ENCODE data around the gene TCEAL2. TPM values are rescaled to one million over a fixed set of nuclear protein-coding genes. Genes with fewer than 3 reads are reported as not detected.
A peak's percentile ranks its signal among the peaks of the same experiment; 100 is the strongest.
"Not testable (repeated sequence)": the region's sequence is repeated elsewhere in the genome, so short reads cannot be mapped to it uniquely, and the experiment has no call there.

The TCEAL2 gene
- total RNA-seq, result not detected in 2 replicates
- not detected for polyA plus RNA-seq (2012)

- DNase-seq (ENCODE audit: low read depth), result not testable (repeated sequence)
Measured at GRCh38 chrX:102125436-102125835, at the start of gene TCEAL2. Gene TCEAL2, plus strand, starts transcription at chrX:102125679. Its CDS starts 1,152 bp downstream, at chrX:102126831.

GRCh38 chrX:102077426-102077825, 48.1 kb upstream of the TCEAL2 start:
- no peak for DNase-seq (ENCODE audit: low read depth)

GRCh38 chrX:102085706-102086105, 39.8 kb upstream of the TCEAL2 start:
- no peak for DNase-seq (ENCODE audit: low read depth)

- no peak for DNase-seq (ENCODE audit: low read depth)
Measured at GRCh38 chrX:102113367-102113766, 12.1 kb upstream of the TCEAL2 start.

- no peak for DNase-seq (ENCODE audit: low read depth)
Measured at GRCh38 chrX:102115748-102116147, 9.7 kb upstream of the TCEAL2 start.

GRCh38 chrX:102125014-102125413, 465 bp upstream of the TCEAL2 start:
- not testable (repeated sequence) for DNase-seq (ENCODE audit: low read depth)

GRCh38 chrX:102126080-102126818, 770 bp downstream of the TCEAL2 start:
- not testable (repeated sequence) for DNase-seq (ENCODE audit: low read depth)

- DNase-seq (ENCODE audit: low read depth), result no peak
Measured at GRCh38 chrX:102126863-102127262, 1.4 kb downstream of the TCEAL2 start.

- no peak for DNase-seq (ENCODE audit: low read depth)
Measured at GRCh38 chrX:102129473-102129872, 4.0 kb downstream of the TCEAL2 start.

GRCh38 chrX:102138064-102138463, 12.6 kb downstream of the TCEAL2 start:
- peak; percentile 1 for DNase-seq (ENCODE audit: low read depth)

GRCh38 chrX:102140876-102141275, 15.4 kb downstream of the TCEAL2 start:
- not testable (repeated sequence) for DNase-seq (ENCODE audit: low read depth)

GRCh38 chrX:102141631-102142030, 16.2 kb downstream of the TCEAL2 start:
- not testable (repeated sequence) for DNase-seq (ENCODE audit: low read depth)

GRCh38 chrX:102142274-102142673, 16.8 kb downstream of the TCEAL2 start, which contains the start of gene TCEAL6:
Gene TCEAL6, minus strand, starts transcription at chrX:102142481.
- DNase-seq (ENCODE audit: low read depth), result not testable (repeated sequence)

GRCh38 chrX:102154218-102154860, 28.9 kb downstream of the TCEAL2 start:
- DNase-seq (ENCODE audit: low read depth), result no peak

- DNase-seq (ENCODE audit: low read depth), result no peak
Measured at GRCh38 chrX:102154900-102155805, 29.7 kb downstream of the TCEAL2 start.

GRCh38 chrX:102155806-102156179, 30.3 kb downstream of the TCEAL2 start, which contains the start of gene BEX5:
Gene BEX5, minus strand, starts transcription at chrX:102155977. Its CDS starts 1,712 bp downstream, at chrX:102154265.
- DNase-seq (ENCODE audit: low read depth), result peak; percentile 0

Other genes starting within 250 kb of the TCEAL2 start
- gene ZMAT1, start 193.7 kb upstream of the TCEAL2 start, total RNA-seq, result 0.19 and 0.31 TPM in 2 replicates
- not detected in 2 replicates for gene TCEAL6, start 16.8 kb downstream of the TCEAL2 start, total RNA-seq
- not detected in 2 replicates for gene BEX5, start 30.3 kb downstream of the TCEAL2 start, total RNA-seq
- not detected in 2 replicates for gene TCP11X1, start 89.6 kb downstream of the TCEAL2 start, total RNA-seq
- not detected in 2 replicates for gene NXF2, start 121.5 kb downstream of the TCEAL2 start, total RNA-seq